HL-60/S4 (cell line): ENCODE data around the gene ZNF511.

ENCODE experiments used
- in situ Hi-C: fragments of 300-500 bp; cut with MboI; formaldehyde crosslinking; loops from 2 replicates; pipeline ENCODE4 v1.14.3; 2022; ENCODE audit warnings: low sequenced_read_pairs

The ZNF511 gene

GRCh38 chr10:133351408-133352318, 42.9 kb downstream of the ZNF511 start:
- in situ Hi-C loops, result no loop called here

GRCh38 chr10:133353202-133353959, 44.7 kb downstream of the ZNF511 start:
- in situ Hi-C loops, result no loop called here

- in situ Hi-C loops, result no loop called here
These were observed 45.4 kb downstream of the ZNF511 start for GRCh38 chr10:133353988-133354605.

- in situ Hi-C loops, result no loop called here
These were observed 46.0 kb downstream of the ZNF511 start for GRCh38 chr10:133354672-133355240.

- in situ Hi-C loops, result no loop called here
These were observed 46.6 kb downstream of the ZNF511 start for GRCh38 chr10:133355266-133355665.

GRCh38 chr10:133355991-133356390, 47.3 kb downstream of the ZNF511 start:
- in situ Hi-C loops, result no loop called here

- in situ Hi-C loops, result no loop called here
These were observed 48.0 kb downstream of the ZNF511 start for GRCh38 chr10:133356549-133357284.

GRCh38 chr10:133357285-133358161, 48.8 kb downstream of the ZNF511 start, which contains the start of gene FUOM:
Gene FUOM (minus strand): TSS chr10:133358019. CDS start chr10:133358007, 12 bp downstream.
- in situ Hi-C loops, result no loop called here

GRCh38 chr10:133358162-133358924, 49.6 kb downstream of the ZNF511 start:
- in situ Hi-C loops, result no loop called here

GRCh38 chr10:133358925-133359310, 50.2 kb downstream of the ZNF511 start:
- in situ Hi-C loops, result no loop called here

- in situ Hi-C loops, result no loop called here
These were observed 50.8 kb downstream of the ZNF511 start for GRCh38 chr10:133359554-133359971.

- in situ Hi-C loops, result no loop called here
These were observed 51.4 kb downstream of the ZNF511 start for GRCh38 chr10:133359972-133360610.

- in situ Hi-C loops, result no loop called here
These were observed 52.5 kb downstream of the ZNF511 start for GRCh38 chr10:133361227-133361626.

- in situ Hi-C loops, result no loop called here
These were observed 53.2 kb downstream of the ZNF511 start for GRCh38 chr10:133361773-133362441.
